Measurements from ENCODE around the gene DNAJC6. TPM values are rescaled to one million over a fixed set of nuclear protein-coding genes. Genes with fewer than 3 reads are reported as not detected.
"Not testable (repeated sequence)": the region's sequence is repeated elsewhere in the genome, so short reads cannot be mapped to it uniquely, and the experiment has no call there.

The DNAJC6 gene
- total RNA-seq, 1 donor from 2014 or later: 21.9 TPM

- peaks cover 9% of the 10 kb centered on the region for H4K20me1 ChIP-seq (ENCODE audit: low read depth)
- no peaks in the 10 kb centered on the region for H3K9me3 Mint-ChIP-seq
- no peak for TF ChIP-seq CTCF (IDR thresholded peaks at IDR 0.05)
- H3K4me3 Mint-ChIP-seq: no peak overlapping the region
- H3K27me3 ChIP-seq: no peaks in the 10 kb centered on the region
- peaks cover 10% of the 10 kb centered on the region for H3K79me2 ChIP-seq (ENCODE audit: low read depth)
- H3K4me2 ChIP-seq: peak overlapping the region; percentile 48
- no peak overlapping the region for H3K9ac ChIP-seq
- H3K27ac ChIP-seq: no peak overlapping the region
- no peak overlapping the region for H2AFZ ChIP-seq (replicated peaks)
- no peaks in the 10 kb centered on the region for H3K9me3 ChIP-seq (ENCODE audit: low read depth)
- no peak overlapping the region for H3K27ac Mint-ChIP-seq
- no peak for DNase-seq (ENCODE audit: low spot score)
- H3K4me1 ChIP-seq: peaks cover 49% of the 10 kb centered on the region
- peaks cover 4% of the 10 kb centered on the region for H3K27me3 Mint-ChIP-seq (ENCODE audit: insufficient read depth, low read depth)
- peaks cover 25% of the 10 kb centered on the region for H3K4me1 Mint-ChIP-seq
- no peak overlapping the region for H3K4me3 ChIP-seq
- H3K36me3 ChIP-seq: no peaks in the 10 kb centered on the region
- H3K36me3 Mint-ChIP-seq: no peaks in the 10 kb centered on the region
- H3F3A ChIP-seq (ENCODE audit: low read depth): peaks cover 38% of the 10 kb centered on the region
These were observed 27.5 kb upstream of the DNAJC6 start for GRCh38 chr1:65281846-65282245.

GRCh38 chr1:65284229-65284628, 25.1 kb upstream of the DNAJC6 start:
- H3K36me3 ChIP-seq: no peaks in the 10 kb centered on the region

GRCh38 chr1:65289449-65289848, 19.9 kb upstream of the DNAJC6 start:
- Histone ChIP-seq H3K9ac (no peak overlapping the region), H3K4me3 (no peak overlapping the region), H3K4me1 (no peaks in the 10 kb centered on the region), H3K27me3 (no peaks in the 10 kb centered on the region), H3F3A (ENCODE audit: low read depth) (no peaks in the 10 kb centered on the region), H3K36me3 (no peaks in the 10 kb centered on the region), H3K4me2 (no peak overlapping the region), H3K79me2 (ENCODE audit: low read depth) (no peaks in the 10 kb centered on the region), H2AFZ (replicated peaks) (no peak overlapping the region), H4K20me1 (ENCODE audit: low read depth) (no peaks in the 10 kb centered on the region), H3K9me3 (ENCODE audit: low read depth) (no peaks in the 10 kb centered on the region), H3K27ac (no peak overlapping the region)
- H3K4me1 Mint-ChIP-seq: no peaks in the 10 kb centered on the region
- H3K27me3 Mint-ChIP-seq (ENCODE audit: insufficient read depth, low read depth): peaks cover 4% of the 10 kb centered on the region
- TF ChIP-seq EZH2 (IDR thresholded peaks at IDR 0.05): no peak
- TF ChIP-seq EZH2phosphoT487 (IDR thresholded peaks at IDR 0.05): no peak
- TF ChIP-seq CTCF (IDR thresholded peaks at IDR 0.05): no peak
- H3K4me3 Mint-ChIP-seq: no peak overlapping the region
- no peak for DNase-seq (ENCODE audit: low spot score)
- no peak overlapping the region for H3K27ac Mint-ChIP-seq
- H3K36me3 Mint-ChIP-seq: no peaks in the 10 kb centered on the region
- H3K9me3 Mint-ChIP-seq: no peaks in the 10 kb centered on the region

More at GRCh38 chr1:65284229-65284628, 25.1 kb upstream of the DNAJC6 start:
- Histone ChIP-seq H3K27me3 (no peaks in the 10 kb centered on the region), H3K4me3 (no peak overlapping the region), H3K4me2 (no peak overlapping the region), H2AFZ (replicated peaks) (no peak overlapping the region), H3F3A (ENCODE audit: low read depth) (peaks cover 17% of the 10 kb centered on the region), H3K79me2 (ENCODE audit: low read depth) (peaks cover 7% of the 10 kb centered on the region), H3K4me1 (peaks cover 25% of the 10 kb centered on the region), H3K9ac (no peak overlapping the region), H3K9me3 (ENCODE audit: low read depth) (no peaks in the 10 kb centered on the region), H4K20me1 (ENCODE audit: low read depth) (peaks cover 3% of the 10 kb centered on the region), H3K27ac (no peak overlapping the region)
- H3K4me1 Mint-ChIP-seq: peaks cover 11% of the 10 kb centered on the region
- no peak for TF ChIP-seq EZH2phosphoT487 (IDR thresholded peaks at IDR 0.05)
- no peak for TF ChIP-seq CTCF (IDR thresholded peaks at IDR 0.05)
- no peak for TF ChIP-seq EZH2 (IDR thresholded peaks at IDR 0.05)
- no peaks in the 10 kb centered on the region for H3K9me3 Mint-ChIP-seq
- DNase-seq (ENCODE audit: low spot score): no peak
- no peak overlapping the region for H3K4me3 Mint-ChIP-seq
- no peaks in the 10 kb centered on the region for H3K36me3 Mint-ChIP-seq
- H3K27ac Mint-ChIP-seq: no peak overlapping the region
- H3K27me3 Mint-ChIP-seq (ENCODE audit: insufficient read depth, low read depth): peaks cover 2% of the 10 kb centered on the region

- not testable (repeated sequence) for DNase-seq (ENCODE audit: low spot score); H3K4me3 Mint-ChIP-seq; H3K36me3 Mint-ChIP-seq; H3K9me3 Mint-ChIP-seq; H3K27ac Mint-ChIP-seq; H3K4me3 ChIP-seq; H3F3A ChIP-seq (ENCODE audit: low read depth); H3K27me3 ChIP-seq; H3K9ac ChIP-seq; H3K79me2 ChIP-seq (ENCODE audit: low read depth); H3K27ac ChIP-seq; H3K9me3 ChIP-seq (ENCODE audit: low read depth); H3K27me3 Mint-ChIP-seq (ENCODE audit: insufficient read depth, low read depth); H4K20me1 ChIP-seq (ENCODE audit: low read depth); H3K4me2 ChIP-seq; H2AFZ ChIP-seq (replicated peaks); H3K36me3 ChIP-seq; H3K4me1 ChIP-seq; H3K4me1 Mint-ChIP-seq
These were observed 17.5 kb upstream of the DNAJC6 start for GRCh38 chr1:65291818-65292217.

Measured in neural progenitor cell (in vitro differentiated cells).